SU-DHL-6 (cell line): ENCODE data around the gene IGFBP3.

Source experiments
- H2AFZ ChIP-seq: fragments of 200-600 bp; sonication (generic); 2 replicates; pipeline ENCODE4 v1.6.1; 2014; ENCODE audit warnings: low read depth, mild to moderate bottlenecking, moderate library complexity, mixed read lengths, antibody characterized with exemption, low read length; ENCODE audit not compliant: severe bottlenecking
- H3F3A ChIP-seq: fragments of 200-600 bp; shearing (Covaris generic); 2 replicates; pipeline ENCODE4 v1.6.0; 2016; ENCODE audit warnings: antibody characterized with exemption, mild to moderate bottlenecking; ENCODE audit not compliant: insufficient read depth
- H3K27ac ChIP-seq: fragments of 200-600 bp; sonication (generic); 2 replicates; pipeline ENCODE4 v1.5.1; 2016; ENCODE audit warnings: low read depth, mild to moderate bottlenecking, low read length, moderate library complexity, mixed read lengths
- H3K27me3 ChIP-seq: fragments of 200-600 bp; sonication (generic), shearing (Covaris generic); 2 replicates; pipeline ENCODE4 v1.6.0; 2014; ENCODE audit warnings: mild to moderate bottlenecking, low read length
- H3K36me3 ChIP-seq: fragments of 200-600 bp; sonication (generic); 2 replicates; pipeline ENCODE4 v1.6.1; 2014; ENCODE audit warnings: mild to moderate bottlenecking, low read length, mixed read lengths
- H3K4me2 ChIP-seq: fragments of 300-600, 200-600 bp; shearing (Covaris generic), sonication (generic); 2 replicates; pipeline ENCODE4 v1.6.0; 2014; ENCODE audit warnings: low read length, low read depth, mild to moderate bottlenecking; ENCODE audit not compliant: poor library complexity, severe bottlenecking
- H3K4me3 ChIP-seq: fragments of 200-600 bp; sonication (generic); 2 replicates; pipeline ENCODE4 v1.5.1; 2014; ENCODE audit warnings: antibody characterized with exemption, low read length, mild to moderate bottlenecking, mixed read lengths; ENCODE audit not compliant: insufficient read depth, poor library complexity, severe bottlenecking
- H3K79me2 ChIP-seq: fragments of 200-600 bp; sonication (generic); 2 replicates; pipeline ENCODE4 v1.6.1; 2014; ENCODE audit warnings: mild to moderate bottlenecking, low read length, moderate library complexity; ENCODE audit not compliant: insufficient read depth
- H3K9ac ChIP-seq: fragments of 200-600 bp; sonication (generic); 2 replicates; pipeline ENCODE4 v1.7.0; 2014; ENCODE audit warnings: mild to moderate bottlenecking, low read length
- H3K9me2 ChIP-seq: fragments of 200-600 bp; sonication (generic); replicated peaks from 2 replicates; pipeline ENCODE4 v1.6.1; 2014; ENCODE audit warnings: low read length; ENCODE audit not compliant: insufficient read depth
- H3K9me3 ChIP-seq: fragments of 200-600 bp; sonication (generic); 2 replicates; pipeline ENCODE4 v1.6.1; 2014; ENCODE audit warnings: low read length, mixed read lengths; ENCODE audit not compliant: insufficient read depth
- H4K20me1 ChIP-seq: fragments of 200-600 bp; sonication (generic); 2 replicates; pipeline ENCODE4 v1.6.1; 2014; ENCODE audit warnings: low read depth, mild to moderate bottlenecking, antibody characterized with exemption, low read length, moderate library complexity, mixed read lengths
- EZH2phosphoT487 ChIP-seq: fragments of 200-600 bp; sonication (generic), shearing (Covaris generic); conservative IDR thresholded peaks from 2 replicates; pipeline ENCODE4 v1.6.1; 2018; ENCODE audit warnings: mild to moderate bottlenecking, antibody characterized with exemption, low read length, moderate library complexity, mixed read lengths
- TF ChIP-seq, protein P1 (sequence below): fragments of 200-600 bp; sonication (generic); IDR thresholded peaks from one replicate; pipeline ENCODE4 v1.5.1; 2017; ENCODE audit warnings: antibody characterized with exemption, mild to moderate bottlenecking, low read length, moderate library complexity; ENCODE audit not compliant: insufficient read depth, poor library complexity, severe bottlenecking

Gene IGFBP3

DNA sequence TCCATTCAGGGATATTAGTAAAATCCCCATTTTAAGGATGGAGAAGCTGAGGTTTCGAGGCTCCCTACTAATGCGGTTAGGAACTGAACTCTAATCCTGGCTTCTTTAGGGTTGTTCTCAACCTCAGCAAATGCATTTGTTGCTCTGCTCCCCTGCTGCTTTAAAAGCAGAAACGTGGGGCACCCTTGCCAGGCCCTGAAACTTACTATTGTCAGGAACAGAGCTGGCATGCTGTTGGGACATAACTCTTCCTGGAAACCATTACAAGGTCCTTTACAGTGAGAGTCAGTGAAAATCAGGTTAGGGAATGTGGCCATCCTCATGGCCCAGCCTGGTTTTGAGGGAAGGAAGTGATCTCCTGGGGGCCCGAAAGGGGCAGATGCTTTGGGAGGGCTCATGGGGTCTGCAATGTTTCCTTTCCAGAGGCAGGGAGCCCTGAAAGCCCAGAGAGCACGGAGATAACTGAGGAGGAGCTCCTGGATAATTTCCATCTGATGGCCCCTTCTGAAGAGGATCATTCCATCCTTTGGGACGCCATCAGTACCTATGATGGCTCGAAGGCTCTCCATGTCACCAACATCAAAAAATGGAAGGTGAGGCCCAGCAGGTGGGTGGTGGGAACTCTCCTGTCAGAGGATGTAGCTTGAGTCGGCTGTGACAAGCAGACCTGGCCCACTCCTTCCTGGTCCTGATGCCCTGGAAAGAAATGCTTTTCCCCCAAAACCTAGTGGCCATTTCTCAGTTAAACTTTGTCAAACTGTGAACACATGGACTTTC is 30.8 kb downstream of the IGFBP3 start:
- no peak for TF ChIP-seq EZH2phosphoT487
- TF ChIP-seq, protein P1, sequence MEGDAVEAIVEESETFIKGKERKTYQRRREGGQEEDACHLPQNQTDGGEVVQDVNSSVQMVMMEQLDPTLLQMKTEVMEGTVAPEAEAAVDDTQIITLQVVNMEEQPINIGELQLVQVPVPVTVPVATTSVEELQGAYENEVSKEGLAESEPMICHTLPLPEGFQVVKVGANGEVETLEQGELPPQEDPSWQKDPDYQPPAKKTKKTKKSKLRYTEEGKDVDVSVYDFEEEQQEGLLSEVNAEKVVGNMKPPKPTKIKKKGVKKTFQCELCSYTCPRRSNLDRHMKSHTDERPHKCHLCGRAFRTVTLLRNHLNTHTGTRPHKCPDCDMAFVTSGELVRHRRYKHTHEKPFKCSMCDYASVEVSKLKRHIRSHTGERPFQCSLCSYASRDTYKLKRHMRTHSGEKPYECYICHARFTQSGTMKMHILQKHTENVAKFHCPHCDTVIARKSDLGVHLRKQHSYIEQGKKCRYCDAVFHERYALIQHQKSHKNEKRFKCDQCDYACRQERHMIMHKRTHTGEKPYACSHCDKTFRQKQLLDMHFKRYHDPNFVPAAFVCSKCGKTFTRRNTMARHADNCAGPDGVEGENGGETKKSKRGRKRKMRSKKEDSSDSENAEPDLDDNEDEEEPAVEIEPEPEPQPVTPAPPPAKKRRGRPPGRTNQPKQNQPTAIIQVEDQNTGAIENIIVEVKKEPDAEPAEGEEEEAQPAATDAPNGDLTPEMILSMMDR = no peak
- Histone ChIP-seq H4K20me1 (no peaks in the 10 kb centered on the region), H3K27ac (no peak overlapping the region), H3K27me3 (no peaks in the 10 kb centered on the region), H3K9me3 (no peaks in the 10 kb centered on the region), H2AFZ (no peak overlapping the region), H3K9ac (no peak overlapping the region), H3F3A (no peaks in the 10 kb centered on the region), H3K36me3 (no peaks in the 10 kb centered on the region), H3K9me2 (no peaks in the 10 kb centered on the region; the same call in 1 of the 2 replicates), H3K4me3 (no peak overlapping the region), H3K79me2 (no peaks in the 10 kb centered on the region), H3K4me2 (no peak overlapping the region)

DNA sequence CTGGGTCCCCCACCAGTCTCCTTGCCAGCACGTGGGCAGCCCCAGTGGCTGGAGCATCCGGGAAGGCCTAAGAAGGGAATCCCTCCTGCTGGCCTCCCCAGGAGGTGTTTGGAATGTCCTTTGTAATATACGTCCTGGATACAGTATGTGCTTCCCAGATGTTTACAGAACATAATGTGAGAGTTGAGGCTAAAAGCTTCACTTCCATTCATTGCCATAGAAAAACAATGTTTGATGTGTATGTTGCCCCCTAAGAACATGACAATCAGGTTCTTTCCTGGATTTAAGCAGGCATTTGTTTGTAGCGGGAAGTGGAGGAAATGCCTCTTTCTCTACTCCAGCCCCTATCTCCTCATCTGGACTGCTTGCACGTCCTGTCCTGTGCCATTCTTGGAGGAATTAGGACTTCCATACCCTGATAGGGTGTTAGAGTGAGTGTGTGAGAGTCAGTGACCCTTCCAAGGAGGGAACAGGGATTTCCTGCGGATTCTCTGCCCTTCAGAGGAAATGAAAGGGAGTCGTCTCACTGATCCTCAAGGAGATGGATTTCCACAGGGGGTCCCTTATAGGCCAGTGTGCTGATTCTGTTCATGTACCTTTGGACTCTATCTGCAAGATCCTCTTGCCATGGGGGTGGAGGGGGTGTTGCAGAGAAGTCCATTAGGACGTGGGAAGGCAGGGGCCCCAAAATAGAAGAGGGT is 31.6 kb downstream of the IGFBP3 start:
- H3F3A ChIP-seq = no peaks in the 10 kb centered on the region
- H3K27me3 ChIP-seq = no peaks in the 10 kb centered on the region
- H3K9me2 ChIP-seq = no peaks in the 10 kb centered on the region
- no peak overlapping the region for H3K4me3 ChIP-seq
- H3K9ac ChIP-seq = no peak overlapping the region
- no peaks in the 10 kb centered on the region for H3K36me3 ChIP-seq
- TF ChIP-seq, protein P1 = no peak
- no peak for TF ChIP-seq EZH2phosphoT487
- no peak overlapping the region for H3K4me2 ChIP-seq
- no peaks in the 10 kb centered on the region for H3K9me3 ChIP-seq
- no peak overlapping the region for H3K27ac ChIP-seq
- H3K79me2 ChIP-seq = no peaks in the 10 kb centered on the region
- H2AFZ ChIP-seq = no peak overlapping the region
- no peaks in the 10 kb centered on the region for H4K20me1 ChIP-seq

DNA sequence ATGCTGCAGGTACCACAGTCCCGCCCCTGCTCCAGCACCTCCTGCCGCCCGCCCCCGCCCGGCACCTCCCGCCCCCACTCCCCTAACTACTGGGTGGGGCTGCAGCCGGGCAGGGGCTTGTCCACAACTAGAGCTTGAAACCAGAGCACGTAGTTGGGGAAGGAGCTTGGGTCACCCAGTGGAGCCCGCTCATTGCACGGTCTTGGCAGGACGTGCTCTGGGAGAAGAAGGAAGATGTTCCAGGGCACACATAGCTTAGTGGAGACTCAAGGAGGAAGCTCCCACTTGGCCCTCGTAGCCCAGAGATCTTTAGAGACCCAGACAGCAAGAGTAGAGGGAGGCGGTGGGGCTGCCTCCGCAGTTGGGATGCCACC is 32.1 kb downstream of the IGFBP3 start:
- Histone ChIP-seq H3K27me3 (no peaks in the 10 kb centered on the region), H3K27ac (no peak overlapping the region), H4K20me1 (no peaks in the 10 kb centered on the region), H2AFZ (no peak overlapping the region), H3K4me2 (no peak overlapping the region), H3K9ac (no peak overlapping the region), H3K9me3 (no peaks in the 10 kb centered on the region), H3K79me2 (no peaks in the 10 kb centered on the region), H3F3A (no peaks in the 10 kb centered on the region), H3K4me3 (no peak overlapping the region), H3K9me2 (no peaks in the 10 kb centered on the region), H3K36me3 (no peaks in the 10 kb centered on the region)
- TF ChIP-seq, protein P1 = no peak
- no peak for TF ChIP-seq EZH2phosphoT487
